GM12892 (cell line): ENCODE measurements around the gene PLEKHH2.
A peak's percentile ranks its signal among the peaks of the same experiment; 100 is the strongest.

ENCODE experiments used
- DNase-seq: peaks from one replicate; pipeline ENCODE4 v3.0.0; 2011; ENCODE audit not compliant: insufficient read length
- FAIRE-seq: peaks from 2 replicates; lab custom pipeline; 2011; peaks lifted over from hg19 to GRCh38; lab: Jason Lieb, UNC
- POLR2A ChIP-seq: IDR thresholded peaks from 2 replicates; pipeline ENCODE4 v1.6.1; 2011; ENCODE audit warnings: low read depth, low read length, control low read depth
- POLR2AphosphoS5 ChIP-seq: IDR thresholded peaks from 2 replicates; pipeline ENCODE4 v1.6.1; 2011; ENCODE audit warnings: low read depth, low read length, control low read depth
- TAF1 ChIP-seq: IDR thresholded peaks from 2 replicates; pipeline ENCODE4 v1.6.1; 2011; ENCODE audit warnings: low read depth, mild to moderate bottlenecking, control low read depth, low read length, borderline replicate concordance

The PLEKHH2 gene

DNA sequence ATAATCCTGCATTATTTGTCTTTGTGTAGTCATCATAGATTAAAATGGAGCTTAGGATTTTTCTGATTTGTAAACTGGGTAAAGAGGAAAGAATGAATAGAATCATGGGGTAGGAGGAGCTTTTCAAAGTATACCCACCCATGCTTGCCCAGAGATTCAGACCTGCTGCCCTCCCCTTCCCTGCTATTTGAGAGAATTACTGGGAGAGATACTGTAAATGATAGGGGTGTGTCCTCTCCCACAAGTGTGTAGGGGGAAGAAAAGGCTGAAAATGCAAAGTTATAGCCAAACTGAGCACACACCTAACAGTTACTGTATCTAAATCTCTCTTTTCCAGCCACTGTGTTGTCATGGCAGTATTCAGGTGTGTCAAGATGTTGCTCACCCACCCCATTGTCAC lies 115.2 kb downstream of the PLEKHH2 start:
- TF ChIP-seq POLR2A (no peak), TAF1 (no peak), POLR2AphosphoS5 (no peak)
- DNase-seq (no peak), FAIRE-seq (no peak)

DNA sequence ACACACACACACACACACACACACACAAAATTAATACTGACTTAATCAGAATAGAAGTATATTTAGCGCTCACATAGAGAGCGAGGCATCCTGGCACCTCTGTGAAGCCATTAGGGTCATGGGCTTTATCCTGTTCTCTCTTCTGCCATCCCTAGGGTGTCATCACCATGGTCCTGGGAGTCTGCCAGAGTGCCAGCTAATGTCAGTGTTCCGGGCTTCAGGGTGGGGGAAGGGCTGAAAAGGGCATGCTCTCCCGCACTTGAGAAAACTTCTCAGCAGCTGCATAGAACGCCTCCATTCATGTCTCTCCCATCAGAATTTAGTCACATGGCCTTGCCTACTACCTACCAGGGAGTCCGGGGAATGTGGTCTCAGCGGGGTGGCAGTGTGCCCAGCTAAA lies 117.1 kb downstream of the PLEKHH2 start:
- no peak for FAIRE-seq
- TF ChIP-seq TAF1 (no peak), POLR2AphosphoS5 (no peak), POLR2A (no peak)
- DNase-seq: no peak

DNA sequence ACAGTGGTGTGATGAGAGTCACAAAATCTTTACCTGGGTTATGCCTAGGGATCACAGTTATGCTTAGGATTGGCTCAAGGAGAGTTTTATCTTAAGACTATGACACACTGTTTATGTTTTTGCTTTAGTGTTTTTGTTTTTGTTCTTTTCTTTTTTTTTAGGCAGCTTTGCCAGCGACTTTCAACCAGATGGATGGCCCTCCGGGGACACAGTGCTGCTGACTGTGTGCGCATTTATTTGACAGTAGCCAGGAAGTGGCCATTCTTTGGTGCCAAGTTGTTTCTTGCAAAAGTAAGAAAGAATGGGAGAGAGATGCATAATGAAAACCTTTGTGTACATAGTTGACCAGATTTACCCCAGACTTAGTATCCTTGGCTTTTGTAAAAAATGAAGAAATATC lies 121.7 kb downstream of the PLEKHH2 start:
- no peak for TF ChIP-seq POLR2AphosphoS5
- no peak for TF ChIP-seq POLR2A
- no peak for TF ChIP-seq TAF1
- FAIRE-seq (no peak), DNase-seq (no peak)

DNA sequence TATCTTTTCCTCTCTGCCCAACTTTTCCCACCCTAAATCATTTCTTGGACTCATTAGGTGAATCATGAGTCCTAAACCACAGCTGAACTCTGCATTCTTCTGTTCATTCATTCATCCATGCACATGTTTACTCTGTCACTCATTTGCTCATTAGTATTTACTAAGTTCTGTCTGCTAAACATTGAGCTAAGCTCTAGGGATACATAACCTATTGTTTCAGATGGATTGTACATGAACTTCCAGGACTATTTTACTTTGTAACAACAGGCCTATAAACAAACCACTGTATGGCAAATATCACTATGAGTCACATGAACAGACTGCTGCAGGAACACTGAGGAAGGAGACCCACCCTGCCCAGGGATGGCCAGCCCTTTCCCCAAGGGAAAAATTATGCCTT lies 122.1 kb downstream of the PLEKHH2 start:
- DNase-seq (no peak), FAIRE-seq (no peak)

DNA sequence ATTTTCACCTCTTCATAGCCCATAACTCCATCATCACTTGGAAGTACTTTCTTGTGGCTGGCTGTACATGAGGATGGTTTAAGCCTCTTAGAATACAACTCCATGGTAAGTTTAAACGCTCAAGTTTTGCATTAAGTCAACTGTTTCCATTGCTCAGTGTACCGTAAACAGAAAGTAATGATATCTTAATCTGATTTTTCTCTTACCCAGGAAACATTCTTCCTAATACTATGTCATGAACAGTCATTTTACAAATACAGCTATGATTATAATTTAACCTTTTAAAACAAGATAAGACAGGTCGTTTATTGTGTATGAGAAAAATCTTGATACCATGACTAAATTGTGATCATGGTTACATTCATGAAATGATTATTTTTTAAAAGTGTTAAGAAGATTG lies 125.2 kb downstream of the PLEKHH2 start:
- no peak for FAIRE-seq
- DNase-seq: no peak
- no peak for TF ChIP-seq TAF1
- TF ChIP-seq POLR2AphosphoS5: no peak
- TF ChIP-seq POLR2A: no peak

More for the DNA sequence above, 122.1 kb downstream of the PLEKHH2 start:
- no peak for TF ChIP-seq POLR2AphosphoS5

DNA sequence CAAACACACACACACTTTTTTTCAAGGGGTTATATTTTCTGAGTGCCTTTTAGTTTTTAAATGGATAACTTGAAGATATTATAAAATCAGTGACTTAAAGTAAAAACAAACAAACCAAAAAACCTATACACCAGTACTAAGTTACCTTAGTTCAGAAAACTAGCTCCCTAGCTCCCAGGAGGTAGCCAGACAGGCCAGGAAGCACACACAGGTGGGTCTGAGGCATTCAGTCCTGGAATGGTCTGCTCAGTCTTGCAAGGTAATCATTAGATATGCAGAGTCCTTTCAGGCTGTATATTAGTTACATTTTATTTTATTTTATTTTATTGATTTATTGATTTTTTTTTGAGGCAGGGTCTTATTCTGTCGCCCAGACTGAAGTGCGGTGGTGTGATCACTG lies 126.0 kb downstream of the PLEKHH2 start:
- DNase-seq: no peak
- FAIRE-seq: no peak
- TF ChIP-seq POLR2A (no peak), POLR2AphosphoS5 (no peak), TAF1 (no peak)

DNA sequence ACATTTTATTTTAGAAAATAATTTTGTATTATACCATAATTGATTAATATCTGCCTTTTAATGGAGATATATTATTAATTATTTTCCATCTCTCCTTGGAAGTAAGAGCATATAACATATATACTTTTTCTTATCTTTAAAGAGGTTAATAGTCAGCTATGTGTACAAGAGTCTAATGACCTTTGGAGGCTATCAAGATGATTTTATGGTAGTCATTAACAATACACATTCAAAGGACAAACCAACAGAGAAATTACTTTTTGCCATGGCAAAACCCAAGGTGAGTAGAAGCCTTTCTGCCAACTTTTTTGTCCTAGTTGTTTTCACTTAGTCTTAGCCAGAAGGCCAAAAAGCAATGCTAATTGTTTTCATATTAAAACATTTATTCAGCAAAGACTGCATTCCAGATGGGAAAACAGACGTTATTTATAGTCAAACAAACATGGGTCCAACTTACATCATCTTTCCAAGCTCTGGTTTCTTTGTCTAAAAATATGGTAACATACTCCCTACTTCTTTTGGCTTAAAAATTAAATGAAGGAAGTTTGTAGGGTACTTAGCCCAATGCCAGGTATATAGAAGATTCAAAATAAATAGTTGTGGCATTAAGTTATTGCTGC lies 127.1 kb downstream of the PLEKHH2 start:
- TF ChIP-seq TAF1 (no peak), POLR2A (no peak), POLR2AphosphoS5 (no peak)
- no peak for FAIRE-seq

DNA sequence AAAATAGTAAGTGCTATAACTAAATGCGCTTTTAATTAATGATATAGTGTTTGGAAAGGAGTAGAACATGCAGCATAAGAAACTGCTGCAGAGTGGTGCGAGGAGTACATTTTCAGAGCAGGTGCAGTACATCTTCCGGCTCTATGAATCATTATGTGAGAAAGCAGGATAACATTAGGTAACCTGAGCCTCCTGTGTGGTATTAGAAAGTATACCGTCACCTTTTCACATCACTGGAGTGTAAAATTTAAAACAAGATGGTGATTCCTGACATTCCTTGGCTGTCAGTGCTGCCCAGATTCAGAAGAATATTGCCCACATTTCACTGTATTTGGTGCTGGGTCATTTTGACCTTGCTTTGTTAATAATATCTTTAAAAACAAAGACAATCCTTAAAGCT lies 128.9 kb downstream of the PLEKHH2 start:
- DNase-seq (no peak), FAIRE-seq (no peak)
- TF ChIP-seq POLR2A: no peak
- no peak for TF ChIP-seq POLR2AphosphoS5
- TF ChIP-seq TAF1: no peak

More for the DNA sequence above, 127.1 kb downstream of the PLEKHH2 start:
- no peak for DNase-seq

DNA sequence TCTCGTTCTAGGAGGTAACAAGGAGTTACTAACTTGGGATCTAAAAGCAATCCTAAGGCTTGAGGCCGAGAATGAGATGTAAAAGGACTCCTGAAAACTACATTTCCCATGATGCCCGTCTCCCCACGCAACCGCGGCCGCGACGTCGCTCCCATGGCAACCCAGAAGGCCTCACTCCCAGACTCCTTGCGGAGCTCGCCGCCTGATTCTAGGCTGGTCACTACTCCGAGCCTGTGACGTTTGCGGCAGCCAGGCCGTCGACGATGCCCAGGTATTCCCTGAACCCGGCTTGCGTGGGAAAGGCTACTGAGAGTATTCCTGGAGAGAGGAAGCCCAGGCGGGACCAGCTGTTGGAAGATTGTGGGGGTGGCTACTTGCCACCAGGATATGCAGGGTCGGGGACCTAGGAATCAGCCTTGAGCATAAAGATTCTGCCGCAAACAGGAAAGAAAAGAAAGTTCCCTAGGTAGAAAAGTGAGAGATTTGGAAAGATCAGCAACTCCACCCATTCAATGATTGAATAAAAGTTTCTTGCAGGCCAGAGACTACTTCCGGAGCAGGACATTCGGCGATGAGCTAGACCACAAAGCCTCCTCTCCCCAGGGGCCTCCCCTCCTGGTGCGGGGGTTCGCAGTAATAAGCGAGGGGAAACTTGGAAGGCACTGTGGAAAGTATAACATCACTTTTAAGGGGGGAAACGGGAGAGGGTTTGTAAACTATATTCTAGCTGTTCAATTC lies 137.0 kb downstream of the PLEKHH2 start, which contains the start of gene DYNC2LI1:
Gene DYNC2LI1 (plus strand): TSS at position 164 of the 738 bp plus-strand sequence. CDS start 100 bp downstream, at position 264.
- FAIRE-seq (peak; percentile 98), DNase-seq (peak; percentile 68)
- no peak for TF ChIP-seq POLR2AphosphoS5
- no peak for TF ChIP-seq TAF1
- peak; percentile 38; the same call in 1 of the 2 replicates for TF ChIP-seq POLR2A

DNA sequence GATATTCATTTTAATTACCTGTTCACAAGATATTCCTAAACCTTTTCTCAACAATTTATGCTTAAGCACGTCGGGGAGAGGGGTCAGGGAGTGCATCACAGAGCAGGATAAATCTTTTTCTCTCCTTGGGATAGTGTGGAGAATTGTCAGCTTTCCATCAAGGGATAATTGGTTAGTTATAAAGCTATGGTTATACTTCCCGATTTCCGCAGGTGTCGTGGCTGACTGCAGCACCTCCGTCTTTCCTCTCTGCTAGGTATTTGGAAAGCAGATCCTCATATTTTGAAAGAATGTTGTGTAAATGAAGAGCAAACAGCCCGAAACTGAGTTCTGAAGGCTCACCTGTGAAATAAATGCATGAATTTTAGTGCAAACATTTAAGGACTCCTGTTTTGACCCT lies 137.6 kb downstream of the PLEKHH2 start:
- no peak for DNase-seq
- no peak for FAIRE-seq
- TF ChIP-seq TAF1 (no peak), POLR2AphosphoS5 (no peak), POLR2A (no peak)

DNA sequence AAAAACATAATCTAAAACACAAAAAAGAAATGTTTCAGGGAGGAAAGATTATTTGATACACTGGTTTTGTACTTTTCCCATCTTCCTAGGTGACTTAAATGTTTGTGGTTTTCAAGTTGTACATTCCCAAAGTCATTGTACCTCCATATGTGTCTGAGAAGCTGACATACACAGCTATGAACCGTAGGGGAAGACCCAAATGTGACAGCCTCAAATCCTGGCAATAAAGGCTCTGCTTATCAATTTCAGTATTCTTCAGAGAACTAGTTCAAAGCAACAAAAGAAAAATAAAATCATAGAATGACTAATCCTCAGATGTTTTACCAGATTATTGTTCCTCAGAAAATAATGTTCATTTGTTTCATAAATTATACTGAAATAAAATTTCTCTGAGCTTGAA lies 139.3 kb downstream of the PLEKHH2 start:
- DNase-seq (no peak), FAIRE-seq (no peak)
- TF ChIP-seq POLR2A (no peak), POLR2AphosphoS5 (no peak), TAF1 (no peak)

DNA sequence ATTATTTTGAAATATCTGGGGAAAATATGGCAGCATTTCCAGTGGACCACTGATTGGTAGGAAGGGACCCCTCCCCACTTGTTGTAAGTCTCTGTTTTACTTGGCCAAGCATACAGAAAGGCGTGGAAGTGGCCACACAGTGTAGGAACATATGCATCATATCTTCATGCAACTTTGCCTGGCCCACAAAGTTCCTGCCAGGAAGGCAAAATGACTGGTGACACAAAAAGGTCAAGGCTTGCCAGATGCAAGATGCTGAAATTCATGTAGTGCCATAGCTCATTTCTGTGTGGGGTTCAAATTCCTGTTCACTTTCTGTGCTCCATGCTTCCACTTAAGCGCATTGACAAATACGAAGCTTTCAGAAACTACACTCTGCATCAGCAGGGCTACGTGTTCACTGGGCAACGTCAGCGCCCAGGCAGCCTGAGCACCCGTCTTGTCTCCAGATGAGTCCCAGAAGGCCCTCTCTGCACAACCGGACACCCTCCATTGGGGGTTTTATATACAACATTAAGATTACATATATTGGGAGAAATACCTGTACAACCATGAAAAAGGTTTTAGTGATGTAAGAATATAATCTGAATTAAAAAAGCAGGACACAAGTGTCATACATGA lies 140.4 kb downstream of the PLEKHH2 start:
- DNase-seq (no peak), FAIRE-seq (no peak)
- TF ChIP-seq TAF1: no peak
